BLaER1 treated with 17β-estradiol and CSF1 and Interleukin-3, amounts not matched to agents 10 nM and 100 nM (cell line): ENCODE results near the gene APC2.

Source experiments
- H3K27ac ChIP-seq, 11 experiments: shearing (Covaris generic); formaldehyde crosslinking; 2 replicates each; pipeline ENCODE4 v1.8.1; 2022
- H3K27me3 ChIP-seq, 11 experiments: shearing (Covaris generic); formaldehyde crosslinking; 2 replicates each; pipeline ENCODE4 v1.8.1; 2022
- H3K36me3 ChIP-seq, 11 experiments: shearing (Covaris generic); formaldehyde crosslinking; 2 replicates each; pipeline ENCODE4 v1.8.1; 2022
- H3K4me1 ChIP-seq, 10 experiments: shearing (Covaris generic); formaldehyde crosslinking; 2 replicates each; pipeline ENCODE4 v1.8.1; 2022
- H3K4me2 ChIP-seq, 11 experiments: shearing (Covaris generic); formaldehyde crosslinking; 2 replicates each; pipeline ENCODE4 v1.8.1; 2022
- H3K4me3 ChIP-seq, 10 experiments: shearing (Covaris generic); formaldehyde crosslinking; 2 replicates each; pipeline ENCODE4 v1.8.1; 2022
- H3K9ac ChIP-seq, 11 experiments: shearing (Covaris generic); formaldehyde crosslinking; 2 replicates each; pipeline ENCODE4 v1.8.1; 2022
- H3K9me3 ChIP-seq, 11 experiments: shearing (Covaris generic); formaldehyde crosslinking; replicated peaks in 1 of 11; 2 replicates each; pipeline ENCODE4 v1.8.1; 2022
- H4K20me1 ChIP-seq, 11 experiments: shearing (Covaris generic); formaldehyde crosslinking; 2 replicates each; pipeline ENCODE4 v1.8.1; 2022
- Cebpa-rat ChIP-seq, 11 experiments: shearing (Covaris generic); IDR thresholded peaks; 2 replicates each; pipeline ENCODE4 v1.8.1; 2022

APC2 gene

DNA sequence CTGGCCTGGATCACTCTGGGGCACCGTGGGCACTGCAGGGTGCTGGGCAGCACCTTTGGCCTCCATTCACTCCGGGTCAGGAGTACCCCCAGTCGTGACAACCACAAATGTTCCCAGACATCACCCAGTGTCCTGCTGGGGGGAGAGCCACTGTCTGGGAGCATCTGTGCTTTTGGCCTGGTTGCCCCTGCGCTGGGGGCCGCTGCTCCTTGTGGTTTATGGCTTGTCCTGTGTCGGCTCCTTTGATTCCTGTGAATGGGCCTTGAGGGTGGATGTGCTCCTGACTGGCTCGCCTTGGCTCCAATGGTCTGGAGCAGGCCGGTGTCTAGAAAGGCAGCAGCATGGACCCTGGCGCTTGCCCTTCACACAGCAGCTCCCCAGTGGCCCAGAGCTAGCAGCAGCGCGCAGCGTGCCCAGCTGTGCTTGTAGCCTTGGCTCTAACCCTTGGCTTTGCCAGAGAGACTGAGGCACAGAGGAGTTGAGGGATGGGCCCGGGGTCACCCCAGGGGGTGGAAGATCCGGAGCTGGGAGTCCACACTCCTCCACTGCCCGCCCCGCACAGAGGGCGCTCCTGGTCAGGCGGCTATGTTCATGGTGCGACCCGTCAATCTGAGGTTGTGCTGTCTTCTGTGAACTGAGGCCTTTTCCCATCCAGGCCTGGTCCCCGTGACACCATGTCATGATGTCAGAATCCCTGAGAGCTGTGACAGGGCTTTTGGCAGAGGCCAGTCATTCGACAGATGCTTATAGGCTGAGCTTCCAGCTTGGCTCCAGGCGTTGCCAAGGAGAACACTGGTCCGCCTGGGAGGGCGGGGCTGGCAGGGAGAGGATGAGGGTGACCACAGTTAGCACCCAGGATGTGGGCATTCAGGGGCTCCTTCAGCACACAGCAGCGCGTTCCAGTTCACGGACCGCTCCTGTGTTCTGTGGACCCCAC lies 38.4 kb upstream of the APC2 start:
- Histone ChIP-seq H3K4me2 (peak overlapping the region; percentile 94 to 99 (median 96); a peak in 20 of 22 replicates), H3K9me3 (no peaks in the 10 kb centered on the region), H3K27me3 (no peaks in the 10 kb centered on the region), H3K36me3 (peaks cover 39 to 79% (median 72%) of the 10 kb centered on the region in 11 experiments), H3K4me3 (0 out of 20 replicates have a peak overlapping the region, but pooled peaks of 2 of the 10 experiments have one; percentile 9 to 100), H3K9ac (peak overlapping the region; percentile 100; a peak in 20 of 22 replicates), H3K4me1 (peaks cover 50 to 81% (median 69%) of the 10 kb centered on the region in 10 experiments), H4K20me1 (peaks cover 81 to 85% (median 82%) of the 10 kb centered on the region in 11 experiments), H3K27ac (peak overlapping the region in 7 of 11 experiments; percentile 47 to 100 (median 100); a peak in 12 of 22 replicates)
- TF ChIP-seq Cebpa-rat (IDR thresholded peaks at IDR 0.05): no peak

DNA sequence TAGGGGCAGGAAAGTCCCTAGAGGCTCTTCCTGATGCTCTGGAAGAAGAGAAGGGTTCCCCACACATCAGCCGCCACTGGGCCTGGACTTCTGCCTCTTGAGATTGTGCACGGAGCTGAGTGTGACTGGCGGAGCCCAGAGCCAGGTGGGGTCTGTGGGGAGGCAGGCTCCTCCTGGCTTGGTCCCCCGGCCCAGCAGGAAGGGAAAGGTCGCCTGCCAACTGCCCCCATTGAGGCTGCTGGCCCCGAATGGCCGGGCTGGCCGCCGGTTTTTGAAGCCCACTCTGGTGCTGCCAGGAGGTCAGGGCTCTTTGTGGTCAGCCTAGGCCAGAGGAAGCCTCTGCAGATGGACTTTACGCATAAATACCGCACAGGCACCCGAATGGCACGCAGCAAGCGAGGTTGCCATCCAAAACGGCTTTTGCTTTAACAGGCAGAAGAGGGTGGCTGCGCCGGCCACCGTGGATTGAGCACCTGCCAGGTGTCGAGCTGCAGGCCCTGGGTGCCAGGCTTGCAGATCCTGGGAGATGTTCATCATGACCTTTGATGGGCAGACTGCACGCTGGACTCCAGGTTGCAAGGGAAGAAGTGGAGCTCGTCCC lies 37.5 kb upstream of the APC2 start:
- H3K9ac ChIP-seq: peak overlapping the region in 8 of 11 experiments; percentile 100; a peak in 10 of 22 replicates
- H3K4me3 ChIP-seq: no peak overlapping the region
- peaks cover 47 to 88% (median 81%) of the 10 kb centered on the region in 11 experiments for H3K36me3 ChIP-seq
- no peak for TF ChIP-seq Cebpa-rat (IDR thresholded peaks at IDR 0.05)
- peaks cover 90 to 94% (median 91%) of the 10 kb centered on the region in 11 experiments for H4K20me1 ChIP-seq
- no peaks in the 10 kb centered on the region; a peak in 1 of 22 replicates for H3K27me3 ChIP-seq
- H3K9me3 ChIP-seq: no peaks in the 10 kb centered on the region
- peaks cover 45 to 83% (median 68%) of the 10 kb centered on the region in 10 experiments for H3K4me1 ChIP-seq
- H3K4me2 ChIP-seq: peak overlapping the region in 8 of 11 experiments; percentile 94 to 99 (median 96); a peak in 12 of 22 replicates
- peak overlapping the region in 5 of 11 experiments; percentile 100; a peak in 4 of 22 replicates for H3K27ac ChIP-seq

- no peaks in the 10 kb centered on the region for H3K9me3 ChIP-seq
- H4K20me1 ChIP-seq: peaks cover 98 to 100% (median 99%) of the 10 kb centered on the region in 11 experiments
- H3K4me1 ChIP-seq: peaks cover 45 to 83% (median 68%) of the 10 kb centered on the region in 10 experiments
- H3K9ac ChIP-seq: peak overlapping the region in 7 of 11 experiments; percentile 15 to 100 (median 29); a peak in 7 of 22 replicates
- H3K36me3 ChIP-seq: peaks cover 55 to 95% (median 89%) of the 10 kb centered on the region in 11 experiments
- H3K4me3 ChIP-seq: no peak overlapping the region
- TF ChIP-seq Cebpa-rat (IDR thresholded peaks at IDR 0.05): no peak
- H3K27ac ChIP-seq: no peak overlapping the region; a peak in 1 of 22 replicates
- peak overlapping the region in 3 of 11 experiments; percentile 94 to 99 (median 96); a peak in 3 of 22 replicates for H3K4me2 ChIP-seq
- no peaks in the 10 kb centered on the region; a peak in 1 of 22 replicates for H3K27me3 ChIP-seq
Measured at GRCh38 chr19:1412995-1413800, 36.7 kb upstream of the APC2 start.

DNA sequence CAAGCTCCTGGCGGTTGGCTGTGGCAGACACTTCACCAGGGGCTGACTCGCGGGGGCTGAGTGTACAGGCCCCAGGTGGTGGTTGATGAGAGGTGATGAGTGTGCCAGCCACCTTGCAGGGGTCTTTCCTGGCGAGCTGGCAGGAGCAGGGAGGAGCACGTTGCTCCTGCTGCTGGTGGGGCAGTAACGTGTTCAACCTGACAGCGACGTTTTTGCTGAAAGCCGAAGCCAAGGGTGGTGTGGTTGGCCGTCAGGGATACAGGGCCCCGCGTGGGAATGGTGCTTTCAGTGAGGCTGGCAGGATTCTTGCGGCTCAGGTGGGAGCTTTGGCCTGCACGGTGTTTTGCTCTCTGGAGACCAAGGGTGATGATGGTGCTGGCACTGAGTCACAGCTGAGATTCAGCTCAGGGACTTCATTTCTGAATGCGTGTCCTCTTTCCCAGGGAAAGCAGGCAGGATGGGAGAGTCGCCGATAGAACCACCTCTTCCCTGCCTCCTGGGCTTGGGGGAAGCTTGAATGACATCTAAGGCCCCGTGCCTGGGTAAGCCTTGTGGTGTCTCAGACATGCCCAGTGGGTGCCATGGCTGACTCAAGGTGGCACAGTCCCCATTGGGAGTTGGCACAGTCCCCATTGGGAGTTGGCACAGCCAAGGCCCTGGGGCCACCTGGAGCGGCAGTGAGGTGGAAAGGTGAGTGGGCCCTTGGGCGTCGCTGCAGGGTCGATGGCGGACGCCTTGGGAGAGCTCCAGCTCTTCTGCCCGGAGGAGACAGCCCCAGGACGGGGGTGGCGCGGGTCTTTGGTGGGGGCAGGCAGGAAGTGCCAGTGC lies 33.7 kb upstream of the APC2 start:
- H3K4me3 ChIP-seq: no peak overlapping the region
- H3K4me2 ChIP-seq: peak overlapping the region in 8 of 11 experiments; percentile 7 to 81 (median 53); a peak in 12 of 22 replicates
- H3K9ac ChIP-seq: peak overlapping the region in 9 of 11 experiments; percentile 10 to 70 (median 48); a peak in 13 of 22 replicates
- H3K36me3 ChIP-seq: peaks cover 75 to 100% (median 93%) of the 10 kb centered on the region in 11 experiments
- H3K4me1 ChIP-seq: peaks cover 21 to 59% (median 45%) of the 10 kb centered on the region in 10 experiments; a peak in 19 of 20 replicates
- no peak for TF ChIP-seq Cebpa-rat (IDR thresholded peaks at IDR 0.05)
- peak overlapping the region in 7 of 11 experiments; percentile 7 to 53 (median 30); a peak in 10 of 22 replicates for H3K27ac ChIP-seq
- no peaks in the 10 kb centered on the region for H3K9me3 ChIP-seq
- H3K27me3 ChIP-seq: no peaks in the 10 kb centered on the region; a peak in 1 of 22 replicates
- H4K20me1 ChIP-seq: peaks cover 98 to 100% (median 100%) of the 10 kb centered on the region in 11 experiments

DNA sequence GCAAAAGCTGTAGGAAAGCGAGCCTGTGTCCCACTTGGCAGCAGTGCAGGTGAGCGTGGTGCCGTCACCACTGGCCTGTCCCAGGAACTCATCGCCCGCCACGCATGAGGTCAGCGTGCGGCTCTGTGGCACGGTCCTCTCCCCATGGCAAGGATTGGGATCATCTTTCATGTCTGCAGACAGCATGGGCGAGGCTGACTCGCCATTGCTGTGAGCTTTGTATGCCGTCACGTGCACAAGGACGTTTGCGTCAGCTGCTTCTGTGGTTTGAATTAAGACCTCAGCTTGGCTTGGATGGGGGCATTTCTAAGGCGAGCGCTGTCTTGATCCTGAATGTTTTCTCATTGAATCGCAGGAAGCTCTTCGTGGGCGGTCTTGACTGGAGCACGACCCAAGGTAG lies 32.8 kb upstream of the APC2 start:
- Histone ChIP-seq H3K9ac (peak overlapping the region in 7 of 11 experiments; percentile 3 to 35 (median 15); a peak in 8 of 22 replicates), H3K4me1 (peaks cover 13 to 59% (median 41%) of the 10 kb centered on the region in 10 experiments; a peak in 19 of 20 replicates), H3K4me2 (no peak overlapping the region), H3K4me3 (no peak overlapping the region), H4K20me1 (peaks cover 98 to 100% (median 100%) of the 10 kb centered on the region in 11 experiments), H3K36me3 (peaks cover 77 to 100% (median 95%) of the 10 kb centered on the region in 11 experiments), H3K27me3 (no peaks in the 10 kb centered on the region; a peak in 1 of 22 replicates), H3K9me3 (no peaks in the 10 kb centered on the region), H3K27ac (no peak overlapping the region)
- no peak for TF ChIP-seq Cebpa-rat (IDR thresholded peaks at IDR 0.05)

DNA sequence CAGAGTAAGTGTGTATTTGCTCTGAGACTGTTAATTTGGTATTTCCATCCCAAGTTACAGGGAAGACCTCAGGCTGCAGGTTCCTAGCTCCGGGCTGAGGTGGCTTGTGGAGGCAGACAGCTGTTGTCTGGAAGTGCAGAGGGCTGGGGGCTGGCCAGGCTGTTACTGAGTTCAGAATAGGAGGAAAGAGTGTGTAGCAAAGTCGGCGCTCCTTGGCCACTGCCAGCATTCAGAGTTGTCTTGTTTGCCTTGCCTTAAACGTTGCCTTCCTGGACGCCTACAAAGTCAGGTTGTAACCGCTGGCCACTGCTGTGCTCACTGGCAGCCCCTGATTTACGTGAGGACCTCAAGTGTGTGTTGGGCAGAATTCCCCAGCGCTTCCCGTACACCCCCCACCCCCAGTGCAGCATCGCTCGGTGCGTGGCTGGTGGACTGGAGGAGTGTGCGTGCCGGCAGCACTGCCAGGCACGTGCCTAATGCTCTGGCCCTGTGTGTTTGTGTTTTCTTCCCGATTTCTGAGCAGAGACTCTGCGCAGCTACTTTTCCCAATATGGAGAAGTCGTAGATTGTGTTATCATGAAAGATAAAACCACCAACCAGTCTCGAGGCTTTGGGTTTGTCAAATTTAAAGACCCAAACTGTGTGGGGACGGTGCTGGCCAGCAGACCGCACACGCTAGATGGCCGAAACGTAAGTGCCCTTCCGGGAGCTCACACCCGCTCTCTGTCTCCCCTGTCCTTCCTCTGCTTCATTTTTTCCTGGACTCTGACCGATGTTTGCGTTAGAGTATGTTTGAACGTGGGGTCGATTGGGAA lies 32.0 kb upstream of the APC2 start:
- H4K20me1 ChIP-seq: peaks cover 98 to 100% (median 100%) of the 10 kb centered on the region in 11 experiments
- peaks cover 18 to 59% (median 41%) of the 10 kb centered on the region in 10 experiments for H3K4me1 ChIP-seq
- TF ChIP-seq Cebpa-rat (IDR thresholded peaks at IDR 0.05): no peak
- no peak overlapping the region for H3K4me3 ChIP-seq
- no peaks in the 10 kb centered on the region; a peak in 1 of 22 replicates for H3K27me3 ChIP-seq
- H3K9me3 ChIP-seq: no peaks in the 10 kb centered on the region
- no peak overlapping the region for H3K4me2 ChIP-seq
- peak overlapping the region in 7 of 11 experiments; percentile 3 to 35 (median 15); a peak in 9 of 22 replicates for H3K9ac ChIP-seq
- no peak overlapping the region for H3K27ac ChIP-seq
- peaks cover 77 to 100% (median 95%) of the 10 kb centered on the region in 11 experiments for H3K36me3 ChIP-seq

DNA sequence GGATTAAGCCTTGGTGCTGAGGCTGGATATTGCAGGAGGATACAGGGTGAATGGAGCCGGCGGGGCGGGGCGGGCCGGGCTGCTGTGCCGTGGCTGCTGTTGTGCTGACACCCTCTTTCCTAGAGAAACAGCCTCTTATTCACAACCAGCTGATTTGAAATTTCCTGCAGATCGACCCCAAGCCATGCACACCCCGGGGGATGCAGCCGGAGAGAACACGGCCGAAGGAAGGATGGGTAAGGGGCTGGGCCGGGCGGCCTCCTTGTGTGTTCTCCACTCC lies 31.5 kb upstream of the APC2 start:
- H3K4me3 ChIP-seq: no peak overlapping the region
- H3K36me3 ChIP-seq: peaks cover 77 to 100% (median 95%) of the 10 kb centered on the region in 11 experiments
- no peak for TF ChIP-seq Cebpa-rat (IDR thresholded peaks at IDR 0.05)
- no peaks in the 10 kb centered on the region for H3K9me3 ChIP-seq
- no peak overlapping the region for H3K4me2 ChIP-seq
- peaks cover 24 to 59% (median 43%) of the 10 kb centered on the region in 10 experiments for H3K4me1 ChIP-seq
- H3K9ac ChIP-seq: peak overlapping the region in 2 of 11 experiments; percentile 12 to 18; a peak in 1 of 22 replicates
- H3K27ac ChIP-seq: no peak overlapping the region
- H3K27me3 ChIP-seq: no peaks in the 10 kb centered on the region; a peak in 1 of 22 replicates
- H4K20me1 ChIP-seq: peaks cover 98 to 100% (median 100%) of the 10 kb centered on the region in 11 experiments
